Hepatocyte (in vitro differentiated cells): ENCODE results near the gene MEIKIN.

Experiments used
- CTCF ChIP-seq: fragments of 200-600 bp; sonication (generic); IDR thresholded peaks from 2 replicates; pipeline ENCODE4 v1.5.1; 2016; ENCODE audit warnings: antibody characterized with exemption, mild to moderate bottlenecking; ENCODE audit not compliant: poor library complexity
- EZH2 ChIP-seq: fragments of 200-600 bp; sonication (generic); IDR thresholded peaks from 2 replicates; pipeline ENCODE4 v1.6.1; 2016; ENCODE audit warnings: antibody characterized with exemption, mild to moderate bottlenecking, borderline replicate concordance
- EZH2phosphoT487 ChIP-seq: fragments of 200-600 bp; sonication (generic); IDR thresholded peaks from one replicate; pipeline ENCODE4 v1.6.1; 2018; ENCODE audit warnings: antibody characterized with exemption, mild to moderate bottlenecking, low read depth, moderate library complexity; ENCODE audit not compliant: unreplicated experiment, severe bottlenecking

GRCh38 chr5:131993676-131994075 lies 48.2 kb upstream of the MEIKIN start:
- TF ChIP-seq CTCF (no peak), EZH2phosphoT487 (no peak), EZH2 (no peak)
